Transverse colon (tissue), 4 donors: Measurements from ENCODE around the gene MSMO1. TPM values are rescaled to one million over a fixed set of nuclear protein-coding genes. Genes with fewer than 3 reads are reported as not detected.

Experiments used
- DNase-seq: peaks from one replicate; pipeline ENCODE4 v3.0.0-alpha.2; 2019
- H3K27ac ChIP-seq, 4 donors: fragments of 200-600 bp; sonication (generic); 2 replicates each; pipeline ENCODE4 v1.5.1; 2016 to 2018; ENCODE audit warnings: inconsistent platforms in 4 of 4
- H3K27me3 ChIP-seq: fragments of 200-600 bp; sonication (generic); 2 replicates; pipeline ENCODE4 v1.5.1; 2017; ENCODE audit warnings: inconsistent platforms
- H3K36me3 ChIP-seq, 4 donors: fragments of 200-600 bp; sonication (generic); 2 replicates each; pipeline ENCODE4 v1.5.1; 2017 to 2019; ENCODE audit warnings: inconsistent platforms in 4 of 4
- H3K4me1 ChIP-seq, 4 donors: fragments of 200-600 bp; sonication (generic); 2 replicates each; pipeline ENCODE4 v1.5.1; 2017 to 2020; ENCODE audit warnings: inconsistent platforms in 4 of 4
- H3K4me3 ChIP-seq, 4 donors: fragments of 200-600 bp; sonication (generic); 1 replicate in 1 of 4; 2 replicates in 3 of 4; pipeline versions ENCODE4 v1.5.1 to v1.6.1; 2017 to 2019; ENCODE audit warnings: inconsistent platforms in 4 of 4
- H3K9me3 ChIP-seq, 2 donors: fragments of 200-600 bp; sonication (generic); 2 replicates each; pipeline ENCODE4 v1.5.1; 2017 to 2019; ENCODE audit warnings: inconsistent platforms in 2 of 2
- CTCF ChIP-seq, 5 experiments: fragments of 200-600 bp in 3 of 5; fragments of 450-650 bp in 2 of 5; sonication (generic) in 3 of 5; IDR thresholded peaks; 1 replicate in 2 of 5; 2 replicates in 3 of 5; pipeline ENCODE4 v1.5.1; 2016 to 2017; ENCODE audit warnings: antibody characterized with exemption in 5 of 5, inconsistent platforms in 3 of 5, mild to moderate bottlenecking in 2 of 5, moderate library complexity in 1 of 5
- EP300 ChIP-seq: sonication (generic); formaldehyde crosslinking; IDR thresholded peaks from one replicate; pipeline ENCODE4 v1.6.1; 2017; ENCODE audit warnings: antibody characterized with exemption, low read depth
- POLR2A ChIP-seq: fragments of 450-650 bp; IDR thresholded peaks from one replicate; pipeline ENCODE4 v1.6.1; 2016; ENCODE audit warnings: antibody characterized with exemption, mild to moderate bottlenecking, moderate library complexity
- POLR2AphosphoS5 ChIP-seq, 3 donors: sonication (generic); formaldehyde crosslinking; IDR thresholded peaks; one replicate each; pipeline ENCODE4 v1.6.1; 2016; ENCODE audit warnings: antibody characterized with exemption in 3 of 3
- WGBS, 2 donors: methylation state at CpG; one replicate each; pipeline ENCODE4 v1.1.5; 2018; ENCODE audit warnings: low coverage in 1 of 2; 5-methylcytosine and 5-hydroxymethylcytosine counted together
- in situ Hi-C, 4 donors: fragments of 200-750 bp; cut with MboI; loops; one replicate each; pipeline versions ENCODE4 v1.15.0 to v1.15.1; 2017; ENCODE audit warnings: low sequenced_read_pairs in 3 of 4, low pct_ligation_motif_present in 1 of 4, low pct_unique_long_range_greater_than_20kb in 1 of 4
- intact Hi-C: fragments of 100-400 bp; cut with DNase I; formaldehyde crosslinking; loops from one replicate; pipeline ENCODE4 v1.15.1; 2023; ENCODE audit warnings: low total_unique reads
- total RNA-seq, 4 donors: library from RNA; depleted of rRNA; stranded (reverse); fragments of >200 nt; gene quantifications; one replicate each; pipeline ENCODE4 v1.1.0, GENCODE V29; 2016

Gene MSMO1
- total RNA-seq, 4 donors from 2014 or later = 30.3 to 58.0 (median 36.5) TPM

GRCh38 chr4:165375465-165375864, 48.0 kb downstream of the MSMO1 start:
- in situ Hi-C loops (no loop called here), intact Hi-C loops (no loop called here)
- H3K9me3 ChIP-seq = no peaks in the 10 kb centered on the region
- no peak for DNase-seq
- no peaks in the 10 kb centered on the region for H3K36me3 ChIP-seq
- no peak for TF ChIP-seq CTCF (IDR thresholded peaks at IDR 0.05)
- TF ChIP-seq POLR2A = no peak
- no peak for TF ChIP-seq POLR2AphosphoS5 (IDR thresholded peaks at IDR 0.05)
- TF ChIP-seq EP300 = no peak
- H3K4me1 ChIP-seq = peaks cover 0 to 14% (median 1%) of the 10 kb centered on the region in 4 donors
- H3K27ac ChIP-seq = no peak overlapping the region
- 78% methylated on average over 2 of the region's 2 CpGs; no CpG with 5 or more reads in 1 of the 2 donors for WGBS, 2 donors
- H3K4me3 ChIP-seq = no peak overlapping the region
- H3K27me3 ChIP-seq = peaks cover 32% of the 10 kb centered on the region

GRCh38 chr4:165378398-165378744, 50.9 kb downstream of the MSMO1 start:
- Histone ChIP-seq H3K27ac (peak overlapping the region; percentile 42 to 78 (median 67)), H3K36me3 (no peaks in the 10 kb centered on the region), H3K4me3 (peak overlapping the region; percentile 13 to 61 (median 58)), H3K27me3 (peaks cover 32% of the 10 kb centered on the region), H3K4me1 (peaks cover 0 to 14% (median 1%) of the 10 kb centered on the region in 4 donors), H3K9me3 (no peaks in the 10 kb centered on the region)
- no peak for DNase-seq
- 44 to 72% methylated on average over 1 of the region's 1 CpG for WGBS, 2 donors
- in situ Hi-C loops = no loop called here
- TF ChIP-seq POLR2A (no peak), POLR2AphosphoS5 (IDR thresholded peaks at IDR 0.05) (no peak), EP300 (no peak), CTCF (IDR thresholded peaks at IDR 0.05) (no peak)
- intact Hi-C loops = no loop called here

- DNase-seq = peak; percentile 77
- Histone ChIP-seq H3K4me3 (peak within 1 kb of the TSS; percentile 13 to 61 (median 58)), H3K27me3 (peaks cover 31% of the 10 kb centered on the region), H3K4me1 (peaks cover 0 to 14% (median 1%) of the 10 kb centered on the region in 4 donors), H3K27ac (peak within 1 kb of the TSS; percentile 42 to 78 (median 67)), H3K36me3 (no peaks in the 10 kb centered on the region), H3K9me3 (no peaks in the 10 kb centered on the region)
- in situ Hi-C loops = no loop called here
- intact Hi-C loops = no loop called here
- WGBS, 2 donors = 1 to 7% methylated on average over 6 to 55 of the region's 82 CpGs
- TF ChIP-seq POLR2A (peak; percentile 57), POLR2AphosphoS5 (IDR thresholded peaks at IDR 0.05) (peak; percentile 53 to 80 (median 78)), CTCF (IDR thresholded peaks at IDR 0.05) (peak; percentile 45 to 77 (median 58)), EP300 (no peak)
These were observed 51.5 kb downstream of the MSMO1 start, which contains the start of gene CPE for GRCh38 chr4:165378745-165379677. Gene CPE, plus strand, starts transcription at chr4:165379008. Its CDS starts 214 bp downstream, at chr4:165379222.

GRCh38 chr4:165379678-165380064, 52.2 kb downstream of the MSMO1 start:
- Histone ChIP-seq H3K4me3 (peak overlapping the region in 3 of 4 donors; percentile 55 to 61 (median 61)), H3K4me1 (peaks cover 0 to 14% (median 1%) of the 10 kb centered on the region in 4 donors), H3K27ac (peak overlapping the region; percentile 42 to 78 (median 67)), H3K27me3 (peaks cover 27% of the 10 kb centered on the region), H3K9me3 (no peaks in the 10 kb centered on the region), H3K36me3 (no peaks in the 10 kb centered on the region)
- TF ChIP-seq POLR2A = no peak
- no peak for TF ChIP-seq EP300
- no peak for TF ChIP-seq POLR2AphosphoS5 (IDR thresholded peaks at IDR 0.05)
- TF ChIP-seq CTCF (IDR thresholded peaks at IDR 0.05) = no peak
- WGBS, 2 donors = 77 to 78% methylated on average over 7 to 11 of the region's 11 CpGs
- in situ Hi-C loops = no loop called here
- DNase-seq = no peak
- intact Hi-C loops = no loop called here
